T-helper 2 cell treated with Interferon-gamma antibody and Interleukin-4, amounts not matched to agents 100 ng/mL and 5 ng/mL, for 36 hours (primary cell): ENCODE data around the gene EIF2A. TPM values are rescaled to one million over a fixed set of nuclear protein-coding genes. Genes with fewer than 3 reads are reported as not detected.
"Not testable (repeated sequence)": the region's sequence is repeated elsewhere in the genome, so short reads cannot be mapped to it uniquely, and the experiment has no call there.

Experiments
- intact Hi-C: fragments of 100-400 bp; cut with micrococcal nuclease; formaldehyde crosslinking; loops from one replicate; pipeline ENCODE4 v1.15.1; 2023
- total RNA-seq: library from RNA; stranded (reverse); gene quantifications from 2 replicates; pipeline ENCODE4 v1.2.3, GENCODE V29; 2022

Gene EIF2A
- total RNA-seq, 1 donor from 2014 or later = 95.3 TPM

GRCh38 chr3:150600647-150601530 is 54.3 kb downstream of the EIF2A start:
- intact Hi-C loops = loop anchor here (10.0 kb wide), 1 partner anchor 484 kb away; the partner anchor contains the start of gene MED12L

GRCh38 chr3:150602426-150603152 is 56.0 kb downstream of the EIF2A start:
- intact Hi-C loops = loop anchor here (1.0 to 10.0 kb wide), 7 partner anchors 11 to 482 kb away; partner anchors contain the start of genes EIF2A, ERICH6, MED12L and SERP1

GRCh38 chr3:150603153-150603979 is 56.8 kb downstream of the EIF2A start, which contains the start of gene SELENOT:
TSS of gene SELENOT (plus strand) at chr3:150603321. CDS start at chr3:150603363, 42 bp downstream.
- intact Hi-C loops = loop anchor here (1.0 to 10.0 kb wide), 7 partner anchors 10 to 481 kb away; partner anchors contain the start of genes EIF2A, ERICH6, MED12L and SERP1

GRCh38 chr3:150603980-150604319 is 57.4 kb downstream of the EIF2A start:
- intact Hi-C loops = loop anchor here (1.0 to 10.0 kb wide), 7 partner anchors 9 to 481 kb away; partner anchors contain the start of genes EIF2A, ERICH6, MED12L and SERP1

- intact Hi-C loops = loop anchor here (2.0 to 10.0 kb wide), 2 partner anchors 15 to 479 kb away; partner anchors contain the start of gene MED12L
Measured at GRCh38 chr3:150605998-150606641, 59.5 kb downstream of the EIF2A start.

GRCh38 chr3:150607267-150608065 is 60.9 kb downstream of the EIF2A start:
- intact Hi-C loops = loop anchor here (2.0 to 10.0 kb wide), 2 partner anchors 13 to 477 kb away; partner anchors contain the start of gene MED12L

- intact Hi-C loops = loop anchor here (10.0 kb wide), 1 partner anchor 475 kb away; the partner anchor contains the start of gene MED12L
Measured at GRCh38 chr3:150609988-150610387, 63.4 kb downstream of the EIF2A start.

GRCh38 chr3:150610785-150611184 is 64.2 kb downstream of the EIF2A start:
- intact Hi-C loops = no loop called here

- intact Hi-C loops = no loop called here
Measured at GRCh38 chr3:150611666-150612065, 65.1 kb downstream of the EIF2A start.

- intact Hi-C loops = no loop called here
Measured at GRCh38 chr3:150612494-150612893, 65.9 kb downstream of the EIF2A start.

GRCh38 chr3:150613034-150613433 is 66.4 kb downstream of the EIF2A start:
- intact Hi-C loops = loop anchor here (1.0 kb wide), 1 partner anchor 10 kb away; the partner anchor contains the start of gene SELENOT

- intact Hi-C loops = loop anchor here (1.0 kb wide), 1 partner anchor 11 kb away; the partner anchor contains the start of gene SELENOT
Measured at GRCh38 chr3:150613709-150614480, 67.3 kb downstream of the EIF2A start.

- intact Hi-C loops = loop anchor here (2.0 kb wide), 1 partner anchor 13 kb away; no protein-coding TSS in a partner anchor
Measured at GRCh38 chr3:150620002-150620689, 73.6 kb downstream of the EIF2A start.

- intact Hi-C loops = not testable (repeated sequence)
Measured at GRCh38 chr3:150622955-150623354, 76.4 kb downstream of the EIF2A start.

GRCh38 chr3:150623945-150624344 is 77.4 kb downstream of the EIF2A start:
- intact Hi-C loops = no loop called here

- intact Hi-C loops = no loop called here
Measured at GRCh38 chr3:150626148-150626930, 79.8 kb downstream of the EIF2A start.

GRCh38 chr3:150627557-150627956 is 81.0 kb downstream of the EIF2A start:
- intact Hi-C loops = no loop called here
